Measurements from ENCODE around the gene SEMA4D.

GRCh38 chr9:89436963-89437625, 60.8 kb downstream of the SEMA4D start:
- TF ChIP-seq CTCF (IDR thresholded peaks at IDR 0.05; ENCODE audit: low read depth, low read length) (no peak), EZH2phosphoT487 (IDR thresholded peaks at IDR 0.05; ENCODE audit: low read depth) (no peak)
